GM12878 (cell line): Measurements from ENCODE around the gene TMC2. TPM values are rescaled to one million over a fixed set of nuclear protein-coding genes. Genes with fewer than 3 reads are reported as not detected.
A peak's percentile ranks its signal among the peaks of the same experiment; 100 is the strongest.

Source experiments
- BCLAF1 ChIP-seq: fragments of 450-650 bp; IDR thresholded peaks from 2 replicates; pipeline ENCODE4 v1.6.1; 2017; ENCODE audit warnings: antibody characterized with exemption, mild to moderate bottlenecking, moderate library complexity
- CHD1 ChIP-seq: IDR thresholded peaks from 2 replicates; pipeline ENCODE4 v1.6.1; 2012; ENCODE audit warnings: low read depth, low read length, improper control_type of control experiment
- E2F4 ChIP-seq: IDR thresholded peaks from 2 replicates; pipeline ENCODE4 v1.6.1; 2012; ENCODE audit warnings: low read depth, low read length, improper control_type of control experiment
- E2F8 ChIP-seq: fragments of 450-650 bp; IDR thresholded peaks from 2 replicates; pipeline ENCODE4 v1.6.1; 2018; ENCODE audit warnings: mild to moderate bottlenecking, low read depth, moderate library complexity; ENCODE audit not compliant: partially characterized antibody
- E4F1 ChIP-seq: fragments of 450-650 bp; IDR thresholded peaks from 2 replicates; pipeline ENCODE4 v1.6.1; 2018; ENCODE audit warnings: borderline replicate concordance, mild to moderate bottlenecking; ENCODE audit not compliant: partially characterized antibody
- EGR1 ChIP-seq, 2 experiments: IDR thresholded peaks; 1 replicate in 1 of 2; 2 replicates in 1 of 2; pipeline ENCODE4 v1.6.1; 2011 to 2012; ENCODE audit warnings: low read depth in 2 of 2, low read length in 2 of 2, borderline replicate concordance in 1 of 2, mild to moderate bottlenecking in 1 of 2, moderate library complexity in 1 of 2
- ELK1 ChIP-seq: IDR thresholded peaks from 2 replicates; pipeline ENCODE4 v1.6.1; 2012; ENCODE audit warnings: low read depth, low read length, improper control_type of control experiment
- MAX ChIP-seq: IDR thresholded peaks from 2 replicates; pipeline ENCODE4 v1.6.1; 2012; ENCODE audit warnings: low read depth, low read length, improper control_type of control experiment
- MEF2B ChIP-seq: fragments of 450-650 bp; IDR thresholded peaks from 2 replicates; pipeline ENCODE4 v1.6.1; 2018; ENCODE audit warnings: mild to moderate bottlenecking, moderate library complexity; ENCODE audit not compliant: partially characterized antibody, poor library complexity, severe bottlenecking
- MYC ChIP-seq: IDR thresholded peaks from 2 replicates; pipeline ENCODE4 v1.6.1; 2011; ENCODE audit warnings: mild to moderate bottlenecking, low read length, moderate library complexity, inconsistent platforms; ENCODE audit not compliant: insufficient read depth, insufficient replicate concordance, insufficient read length, severe bottlenecking
- PML ChIP-seq: IDR thresholded peaks from 2 replicates; pipeline ENCODE4 v1.6.1; 2012; ENCODE audit warnings: low read length, inconsistent platforms
- RBBP5 ChIP-seq: fragments of 200-600 bp; sonication (generic); conservative IDR thresholded peaks from 2 replicates; pipeline ENCODE4 v1.6.1; 2016
- RCOR1 ChIP-seq: conservative IDR thresholded peaks from 2 replicates; pipeline ENCODE4 v1.6.1; 2012; ENCODE audit warnings: low read depth, low read length, improper control_type of control experiment
- SIN3A ChIP-seq: IDR thresholded peaks from 2 replicates; pipeline ENCODE4 v1.6.1; 2012; ENCODE audit warnings: low read depth, low read length, improper control_type of control experiment
- SREBF2 ChIP-seq: IDR thresholded peaks from 2 replicates; pipeline ENCODE4 v1.6.1; 2012; ENCODE audit warnings: mild to moderate bottlenecking, low read length
- STAT3 ChIP-seq: IDR thresholded peaks from 2 replicates; pipeline ENCODE4 v1.6.1; 2011; ENCODE audit warnings: low read depth, low read length, improper control_type of control experiment
- TAF1 ChIP-seq: IDR thresholded peaks from 2 replicates; pipeline ENCODE4 v1.6.1; 2011; ENCODE audit warnings: mild to moderate bottlenecking, low read depth, low read length, borderline replicate concordance
- ZNF24 ChIP-seq: fragments of 450-650 bp; IDR thresholded peaks from 2 replicates; pipeline ENCODE4 v1.6.1; 2017; ENCODE audit warnings: antibody characterized with exemption, mild to moderate bottlenecking
- polyA plus RNA-seq, 11 experiments: library from polyadenylated mRNA; depleted of rRNA in 4 of 11; unstranded in 6 of 11; stranded (reverse) in 5 of 11; fragments of >200 nt; fragmentation: Nextera tagmentation in 4 of 11; fragmentation: Illumina TruSeq in 1 of 11; extraction: Ambion mirVana in 4 of 11; extraction: Trizol in 1 of 11; gene quantifications; 1 replicate in 1 of 11; 2 replicates in 10 of 11; pipeline versions ENCODE4 v1.2.1 to v1.2.3, GENCODE V29; 2011 to 2016; ENCODE audit warnings: inconsistent platforms in 2 of 11, missing spikeins in 2 of 11, low read depth in 1 of 11
- total RNA-seq, 4 experiments: library from RNA; depleted of rRNA in 3 of 4; stranded (reverse); fragments of >200 nt in 3 of 4; fragmentation: Illumina TruSeq in 1 of 4; extraction: Trizol in 1 of 4; gene quantifications; 2 replicates each; pipeline versions ENCODE4 v1.2.1 to v1.2.3, GENCODE V29; 2013 to 2021

TMC2 gene
- total and polyA plus RNA-seq, 10 of the 15 experiments (the other 5 are each of a cell fraction or from before 2014, with no cell fraction given), result 0.08 TPM; not detected in 9

- TF ChIP-seq EGR1 (IDR thresholded peaks at IDR 0.05; ENCODE audit: borderline replicate concordance in 1 of 2, low read depth in 2 of 2, low read length in 2 of 2) (no peak), ELK1 (peak; percentile 75), RCOR1 (no peak), TAF1 (0 out of 2 replicates have a peak, but pooled peaks have one; percentile 48), PML (0 out of 2 replicates have a peak, but pooled peaks have one; percentile 64), SREBF2 (peak; percentile 48; the same call in 1 of the 2 replicates), E2F8 (peak; percentile 90), E4F1 (no peak), CHD1 (no peak), E2F4 (no peak), MAX (no peak), STAT3 (no peak), SIN3A (no peak), RBBP5 (no peak), MYC (no peak), MEF2B (no peak), ZNF24 (no peak), BCLAF1 (no peak)
Measured at GRCh38 chr20:2508631-2509467, 27.5 kb upstream of the TMC2 start, which contains the start of gene ZNF343 (continued).
